Adipocyte (in vitro differentiated cells): ENCODE results near the gene SCG5.

Source experiments
- DNase-seq: peaks from one replicate; pipeline ENCODE4 v3.0.0-alpha.2; 2015; ENCODE audit warnings: low read depth
- H3K27me3 ChIP-seq: replicated peaks from 2 replicates; pipeline ENCODE4 v1.7.0; 2013; ENCODE audit warnings: mild to moderate bottlenecking, low read length, moderate library complexity; ENCODE audit not compliant: control insufficient read depth, insufficient read depth
- H3K36me3 ChIP-seq: 2 replicates; pipeline ENCODE4 v1.7.0; 2013; ENCODE audit warnings: low read length, mild to moderate bottlenecking, moderate library complexity; ENCODE audit not compliant: control insufficient read depth, insufficient read depth, severe bottlenecking
- H3K4me1 ChIP-seq: 2 replicates; pipeline ENCODE4 v1.7.0; 2013; ENCODE audit warnings: mild to moderate bottlenecking, low read length, moderate library complexity; ENCODE audit not compliant: control insufficient read depth, insufficient read depth
- H3K4me3 ChIP-seq: 2 replicates; pipeline ENCODE4 v1.7.0; 2013; ENCODE audit warnings: mild to moderate bottlenecking, low read length, moderate library complexity
- H3K9ac ChIP-seq: 2 replicates; pipeline ENCODE4 v1.7.0; 2013; ENCODE audit warnings: mild to moderate bottlenecking, low read length, moderate library complexity
- H3K9me3 ChIP-seq: 2 replicates; pipeline ENCODE4 v1.7.0; 2013; ENCODE audit warnings: mild to moderate bottlenecking, low read length, moderate library complexity; ENCODE audit not compliant: control insufficient read depth

Gene SCG5

GRCh38 chr15:32642667-32643435, 1.3 kb downstream of the SCG5 start:
- Histone ChIP-seq H3K27me3 (no peaks in the 10 kb centered on the region), H3K4me1 (no peaks in the 10 kb centered on the region), H3K36me3 (no peaks in the 10 kb centered on the region), H3K9ac (no peak overlapping the region), H3K9me3 (no peaks in the 10 kb centered on the region), H3K4me3 (no peak overlapping the region)
- no peak for DNase-seq

- Histone ChIP-seq H3K9ac (no peak overlapping the region), H3K36me3 (no peaks in the 10 kb centered on the region), H3K4me1 (no peaks in the 10 kb centered on the region), H3K9me3 (no peaks in the 10 kb centered on the region), H3K27me3 (no peaks in the 10 kb centered on the region), H3K4me3 (no peak overlapping the region)
- no peak for DNase-seq
Measured at GRCh38 chr15:32643907-32644445, 2.5 kb downstream of the SCG5 start.

- Histone ChIP-seq H3K36me3 (no peaks in the 10 kb centered on the region), H3K9me3 (no peaks in the 10 kb centered on the region), H3K4me1 (no peaks in the 10 kb centered on the region), H3K9ac (no peak overlapping the region), H3K4me3 (no peak overlapping the region), H3K27me3 (no peaks in the 10 kb centered on the region)
- no peak for DNase-seq
Measured at GRCh38 chr15:32646291-32646690, 4.8 kb downstream of the SCG5 start.

- Histone ChIP-seq H3K4me1 (no peaks in the 10 kb centered on the region), H3K4me3 (no peak overlapping the region), H3K9me3 (no peaks in the 10 kb centered on the region), H3K36me3 (no peaks in the 10 kb centered on the region), H3K9ac (no peak overlapping the region), H3K27me3 (no peaks in the 10 kb centered on the region)
- peak; percentile 54 for DNase-seq
Measured at GRCh38 chr15:32649342-32649741, 7.8 kb downstream of the SCG5 start.

- H3K4me1 ChIP-seq = no peaks in the 10 kb centered on the region
- H3K9me3 ChIP-seq = no peaks in the 10 kb centered on the region
- DNase-seq = peak; percentile 88
- H3K27me3 ChIP-seq = no peaks in the 10 kb centered on the region
- H3K4me3 ChIP-seq = no peak overlapping the region
- no peak overlapping the region for H3K9ac ChIP-seq
- no peaks in the 10 kb centered on the region for H3K36me3 ChIP-seq
Measured at GRCh38 chr15:32651229-32651837, 9.8 kb downstream of the SCG5 start.

- no peaks in the 10 kb centered on the region for H3K9me3 ChIP-seq
- no peaks in the 10 kb centered on the region for H3K27me3 ChIP-seq
- H3K9ac ChIP-seq = no peak overlapping the region
- H3K4me3 ChIP-seq = no peak overlapping the region
- no peaks in the 10 kb centered on the region for H3K4me1 ChIP-seq
- no peak for DNase-seq
- H3K36me3 ChIP-seq = no peaks in the 10 kb centered on the region
Measured at GRCh38 chr15:32652178-32652577, 10.7 kb downstream of the SCG5 start.

GRCh38 chr15:32656091-32656490, 14.6 kb downstream of the SCG5 start:
- Histone ChIP-seq H3K4me3 (no peak overlapping the region), H3K9me3 (no peaks in the 10 kb centered on the region), H3K4me1 (peaks cover 9% of the 10 kb centered on the region), H3K36me3 (no peaks in the 10 kb centered on the region), H3K9ac (no peak overlapping the region), H3K27me3 (no peaks in the 10 kb centered on the region)
- DNase-seq = no peak

GRCh38 chr15:32656496-32656895, 15.0 kb downstream of the SCG5 start:
- Histone ChIP-seq H3K36me3 (no peaks in the 10 kb centered on the region), H3K4me3 (no peak overlapping the region), H3K4me1 (peaks cover 9% of the 10 kb centered on the region), H3K27me3 (no peaks in the 10 kb centered on the region), H3K9me3 (no peaks in the 10 kb centered on the region), H3K9ac (no peak overlapping the region)
- DNase-seq = no peak

- no peak for DNase-seq
- Histone ChIP-seq H3K9me3 (no peaks in the 10 kb centered on the region), H3K4me3 (no peak overlapping the region), H3K4me1 (peaks cover 9% of the 10 kb centered on the region), H3K27me3 (no peaks in the 10 kb centered on the region), H3K9ac (no peak overlapping the region), H3K36me3 (no peaks in the 10 kb centered on the region)
Measured at GRCh38 chr15:32657198-32657883, 15.8 kb downstream of the SCG5 start.

GRCh38 chr15:32657941-32658340, 16.4 kb downstream of the SCG5 start:
- Histone ChIP-seq H3K4me3 (no peak overlapping the region), H3K36me3 (no peaks in the 10 kb centered on the region), H3K9me3 (no peaks in the 10 kb centered on the region), H3K9ac (no peak overlapping the region), H3K27me3 (no peaks in the 10 kb centered on the region), H3K4me1 (peaks cover 9% of the 10 kb centered on the region)
- no peak for DNase-seq
